ENCODE results near the gene SET. TPM values are rescaled to one million over a fixed set of nuclear protein-coding genes. Genes with fewer than 3 reads are reported as not detected.
"Not testable (repeated sequence)": the region's sequence is repeated elsewhere in the genome, so short reads cannot be mapped to it uniquely, and the experiment has no call there.

Gene SET, protein sequence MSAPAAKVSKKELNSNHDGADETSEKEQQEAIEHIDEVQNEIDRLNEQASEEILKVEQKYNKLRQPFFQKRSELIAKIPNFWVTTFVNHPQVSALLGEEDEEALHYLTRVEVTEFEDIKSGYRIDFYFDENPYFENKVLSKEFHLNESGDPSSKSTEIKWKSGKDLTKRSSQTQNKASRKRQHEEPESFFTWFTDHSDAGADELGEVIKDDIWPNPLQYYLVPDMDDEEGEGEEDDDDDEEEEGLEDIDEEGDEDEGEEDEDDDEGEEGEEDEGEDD
- polyA plus RNA-seq (ENCODE audit: insufficient read length in 4 of 4), result 100 to 1,000 TPM; 556 to 701 (median 612) TPM

DNA sequence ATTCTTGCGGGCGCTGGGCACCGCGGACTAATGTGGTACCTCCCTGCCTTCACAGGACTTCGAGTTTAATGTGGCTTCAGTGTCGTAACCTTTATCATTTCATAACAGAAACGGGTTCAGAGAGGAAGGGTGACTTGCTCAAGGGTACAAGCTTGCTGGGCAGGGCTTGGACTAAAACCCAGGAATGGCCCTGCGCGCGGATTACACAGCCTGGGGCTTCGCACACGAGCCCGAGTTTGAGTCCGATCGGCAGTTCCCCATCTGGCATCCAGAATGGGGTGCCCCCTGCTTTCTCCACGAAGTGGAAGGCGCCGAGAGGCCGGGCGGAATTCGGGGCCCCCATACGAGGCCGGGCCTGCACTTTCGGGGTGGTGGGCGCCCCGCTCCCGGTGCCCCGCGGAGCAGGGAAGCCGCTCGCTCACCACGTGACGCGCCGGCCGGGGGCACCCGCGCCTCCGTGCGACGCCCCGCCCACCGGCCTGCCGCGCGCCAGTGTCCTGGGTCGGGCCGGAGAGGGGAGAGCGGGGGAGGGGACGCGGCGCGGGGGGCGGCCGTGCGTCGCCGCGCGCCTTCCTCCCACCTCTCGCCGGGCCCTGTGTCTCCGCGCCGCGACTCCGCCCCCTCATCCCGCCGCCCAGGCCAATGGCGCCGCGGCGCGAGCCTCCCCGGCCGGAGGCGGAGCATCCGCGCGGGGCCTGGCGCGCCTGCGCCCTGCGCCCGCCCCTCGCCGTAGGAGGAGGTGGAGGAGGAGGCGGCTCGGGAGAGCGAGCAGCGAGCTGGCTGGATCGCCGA lies at the start of gene SET:
Gene SET (plus strand): TSS at position 722 of the 792 bp plus-strand sequence. CDS start 361 bp downstream, outside the sequence.
- DNase-seq (ENCODE audit: low read depth in 4 of 4, low spot score in 2 of 4), result peak in 3 of 4 donors; percentile 86 to 94 (median 87)

DNA sequence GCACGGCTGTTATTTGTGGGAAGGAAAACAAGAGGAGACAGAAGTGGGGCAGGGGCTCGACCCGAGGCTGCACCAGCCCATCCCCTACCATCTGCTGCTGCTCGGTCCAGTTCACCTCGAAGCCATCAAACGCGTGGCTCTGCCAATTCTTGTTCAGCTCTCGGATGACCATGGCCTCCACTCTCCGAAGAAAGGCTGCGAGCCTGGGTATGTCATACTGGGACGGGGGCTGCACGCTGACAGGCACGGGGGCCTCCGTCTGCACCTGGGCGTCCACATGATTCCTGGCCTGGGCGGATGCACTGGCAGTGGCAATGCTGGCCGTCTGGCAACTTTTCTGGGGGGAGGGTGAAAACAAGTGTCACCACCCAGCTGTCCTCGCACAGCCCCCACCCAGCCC lies 48.4 kb upstream of the SET start:
- DNase-seq (ENCODE audit: low read depth in 4 of 4, low spot score in 2 of 4), result no peak

DNA sequence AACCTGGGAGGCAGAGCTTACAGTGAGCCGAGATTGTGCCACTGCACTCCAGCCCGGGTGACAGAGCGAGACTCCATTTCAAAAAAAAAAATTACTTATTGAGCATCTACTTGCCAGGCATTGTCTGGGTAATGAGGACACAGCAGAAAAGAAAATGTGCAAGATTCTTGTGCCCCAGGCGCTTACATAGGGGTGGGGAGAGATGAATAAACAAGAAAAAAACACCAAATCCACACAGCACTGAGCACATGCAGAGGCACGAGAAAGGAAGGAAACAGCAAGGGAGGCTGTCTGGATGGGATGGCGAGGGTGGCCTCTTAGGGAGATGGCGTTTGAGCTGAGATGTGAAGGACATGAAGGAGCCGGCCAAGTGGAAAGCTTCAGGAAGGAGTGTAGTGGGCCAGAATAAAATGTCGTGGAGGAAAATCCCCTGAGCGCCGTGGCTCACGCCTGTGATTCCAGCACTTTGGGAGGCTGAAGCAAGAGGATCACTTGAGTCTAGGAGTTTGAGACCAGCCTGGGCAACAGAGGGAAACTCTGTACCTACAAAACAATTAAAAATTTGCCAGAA lies 46.3 kb upstream of the SET start:
- no peak for DNase-seq (ENCODE audit: low read depth in 4 of 4, low spot score in 2 of 4)

DNA sequence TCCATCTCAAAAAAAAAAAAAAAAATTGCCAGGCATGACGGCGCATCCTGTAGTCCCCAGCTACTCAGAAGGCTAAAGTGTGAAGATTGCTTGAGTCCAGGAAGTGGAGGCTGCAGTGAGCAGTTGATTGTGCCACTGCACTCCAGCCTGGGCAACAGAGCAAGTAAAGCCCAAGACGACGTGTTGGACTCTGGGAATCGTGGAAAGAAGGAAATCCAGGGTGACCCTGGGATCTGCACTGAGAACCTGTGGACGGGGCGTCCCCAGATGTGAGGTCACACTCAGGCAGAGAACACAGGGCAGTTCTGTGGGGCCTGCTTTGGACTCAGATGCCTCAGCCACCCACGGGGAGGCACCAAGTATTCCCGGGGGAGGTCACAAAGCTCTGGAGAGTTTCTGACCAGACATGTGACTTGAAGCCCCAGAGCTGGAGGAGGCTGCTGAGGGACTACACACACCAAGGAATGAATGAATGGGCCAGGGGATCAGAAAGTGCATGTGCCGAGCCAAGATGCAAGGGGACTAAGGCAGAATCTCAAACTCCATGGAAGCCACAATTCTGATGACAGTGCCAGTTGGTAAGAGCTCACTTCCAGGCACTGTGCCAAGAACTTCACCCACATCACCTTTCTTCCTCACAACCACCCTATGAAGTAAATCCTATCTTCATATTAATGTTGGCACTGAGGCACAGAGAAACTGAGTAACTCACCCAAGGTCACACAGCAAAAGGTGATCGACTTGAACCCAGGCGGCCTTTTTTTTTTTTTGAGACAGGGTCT lies 45.3 kb upstream of the SET start:
- no peak for DNase-seq (ENCODE audit: low read depth in 4 of 4, low spot score in 2 of 4)

DNA sequence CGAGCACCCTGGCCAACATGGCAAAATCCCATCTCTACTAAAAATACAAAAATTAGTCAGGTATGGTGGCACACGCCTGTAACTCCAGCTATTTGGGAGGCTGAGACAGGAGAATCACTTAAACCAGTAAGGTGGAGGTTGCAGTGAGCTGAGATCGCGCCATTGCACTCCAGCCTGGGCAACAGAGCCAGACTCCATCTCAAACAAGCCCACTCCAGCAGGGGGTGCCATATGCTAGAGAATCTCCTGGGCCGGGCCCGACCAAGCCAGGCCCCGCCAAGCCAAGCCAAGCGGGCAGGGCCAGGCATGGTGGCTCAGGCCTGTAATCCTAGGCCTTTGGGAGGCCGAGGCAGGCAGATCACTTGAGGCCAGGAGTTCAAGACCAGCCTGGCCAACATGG lies 40.8 kb upstream of the SET start:
- not testable (repeated sequence) for DNase-seq (ENCODE audit: low read depth in 4 of 4, low spot score in 2 of 4)

DNA sequence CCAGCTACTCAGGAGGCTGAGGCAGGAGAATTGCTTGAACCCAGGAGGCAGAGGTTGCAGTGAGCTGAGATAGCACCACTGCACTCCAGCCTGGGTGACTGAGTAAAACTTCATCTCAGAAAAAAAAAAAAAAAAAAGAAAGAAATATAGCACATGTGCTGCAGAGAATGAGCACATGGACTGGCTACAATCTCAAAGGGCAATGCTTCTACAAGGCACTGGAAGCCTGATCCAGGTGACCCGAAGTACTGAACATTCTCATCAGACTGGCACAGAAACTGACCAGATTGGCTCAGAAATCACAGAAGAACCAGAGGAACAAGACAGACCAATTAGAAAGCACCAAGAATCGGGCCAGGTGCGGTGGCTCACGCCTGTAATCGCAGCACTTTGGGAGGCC lies 37.2 kb upstream of the SET start:
- no peak for DNase-seq (ENCODE audit: low read depth in 4 of 4, low spot score in 2 of 4)

DNA sequence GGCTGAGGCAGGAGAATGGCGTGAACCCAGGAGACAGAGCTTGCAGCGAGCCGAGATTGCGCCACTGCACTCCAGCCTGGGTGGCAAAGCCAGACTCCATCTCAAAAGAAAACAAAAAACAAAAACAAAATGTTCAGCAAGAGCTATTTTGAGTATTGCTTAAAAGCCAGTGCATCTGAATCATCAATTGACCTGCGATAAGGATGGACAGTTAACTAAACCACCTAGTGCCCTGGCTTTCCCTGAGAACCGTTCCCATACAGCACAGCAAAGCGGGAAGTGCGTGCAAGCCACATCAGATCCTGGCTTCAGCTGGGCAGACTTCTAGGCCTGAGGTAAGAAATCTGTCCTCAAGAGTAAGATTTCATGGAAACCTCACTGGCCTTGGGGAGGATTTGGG lies 35.1 kb upstream of the SET start:
- DNase-seq (ENCODE audit: low read depth in 4 of 4, low spot score in 2 of 4), result no peak

DNA sequence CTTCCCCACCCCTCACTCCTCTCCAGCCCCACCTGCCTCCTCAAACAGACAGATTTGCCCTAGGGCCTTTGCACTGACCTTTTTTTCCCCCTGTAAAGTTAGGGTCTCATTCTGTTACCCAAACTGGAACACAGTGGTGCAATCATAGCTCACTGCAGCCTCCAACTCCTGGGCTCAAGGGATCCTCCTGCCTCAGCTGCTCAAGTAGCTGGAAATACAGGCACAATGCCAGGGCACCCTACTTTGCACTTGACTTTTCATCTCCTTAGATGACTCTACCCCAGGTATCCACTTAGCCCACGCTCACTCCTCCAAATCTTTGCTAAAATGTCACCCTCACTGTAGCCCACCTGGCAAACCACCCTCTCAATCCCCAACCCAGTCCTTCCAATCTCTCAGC lies 34.5 kb upstream of the SET start:
- no peak for DNase-seq (ENCODE audit: low read depth in 4 of 4, low spot score in 2 of 4)

DNA sequence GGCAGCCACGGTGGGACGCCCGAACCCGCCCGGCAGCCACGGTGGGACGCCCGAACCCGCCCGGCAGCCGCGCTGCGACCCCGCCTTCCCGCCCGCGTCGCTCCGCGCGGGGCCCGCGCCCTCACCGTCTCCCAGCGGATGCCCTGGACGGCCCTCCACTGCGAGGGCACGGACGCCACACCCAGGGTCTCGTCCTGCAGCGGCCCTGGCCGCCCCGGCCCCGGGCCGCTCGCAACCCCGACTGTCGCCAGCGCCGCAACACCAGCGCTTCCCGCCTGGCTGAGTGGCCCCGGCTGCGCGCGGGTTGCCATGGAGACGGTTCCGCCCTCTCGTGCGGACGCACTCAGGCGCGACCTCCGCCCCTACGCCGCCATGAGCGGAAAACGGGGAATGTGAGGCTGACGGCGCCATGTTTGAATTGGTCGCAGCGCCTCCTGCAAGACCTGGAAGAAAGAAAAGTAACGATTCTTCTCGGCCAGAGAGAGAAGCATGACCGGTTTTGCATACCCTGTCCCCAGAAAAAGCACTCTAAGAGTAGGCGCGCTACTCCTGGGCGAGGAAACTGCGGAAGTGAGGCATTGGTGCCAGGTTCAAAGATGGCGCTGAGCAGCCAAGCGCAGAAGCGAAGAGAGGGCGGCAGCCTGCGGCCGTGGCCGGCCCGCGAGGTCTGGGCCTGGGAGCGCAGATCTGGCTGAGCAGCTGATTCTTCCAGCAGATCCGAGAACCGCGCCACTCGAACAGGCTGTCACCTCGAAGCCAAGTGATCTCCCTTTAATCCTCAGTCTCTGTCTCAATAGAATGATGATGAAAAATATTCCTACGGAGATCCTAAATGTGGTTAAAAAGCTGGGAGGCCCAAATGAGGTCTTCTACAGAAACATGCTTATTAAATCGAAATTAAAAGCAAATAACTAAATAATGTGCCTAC lies 32.3 kb upstream of the SET start, which contains the start of gene DYNC2I2:
Gene DYNC2I2 (minus strand): TSS at position 432 of the 928 bp plus-strand sequence. CDS start 121 bp downstream, at position 311.
- DNase-seq (ENCODE audit: low read depth in 4 of 4, low spot score in 2 of 4), result peak; percentile 88 to 97 (median 90)

DNA sequence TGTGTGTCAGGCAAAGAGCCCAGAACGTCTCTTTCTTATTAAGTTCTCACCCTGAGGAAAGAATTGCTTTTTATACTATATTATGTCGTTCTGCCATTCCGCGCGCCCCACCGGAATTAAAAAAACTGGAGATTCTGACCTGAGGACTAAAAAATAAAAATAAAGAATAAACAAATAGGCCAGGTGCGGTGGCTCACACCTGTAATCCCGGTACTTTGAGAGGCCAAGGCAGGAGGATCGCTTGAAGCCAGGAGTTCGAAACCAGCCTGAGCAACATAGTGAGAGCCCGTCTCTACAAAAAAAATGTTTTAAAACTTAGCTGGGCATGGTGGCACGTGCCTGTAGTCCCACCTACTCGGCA lies 31.7 kb upstream of the SET start:
- DNase-seq (ENCODE audit: low read depth in 4 of 4, low spot score in 2 of 4), result no peak

DNA sequence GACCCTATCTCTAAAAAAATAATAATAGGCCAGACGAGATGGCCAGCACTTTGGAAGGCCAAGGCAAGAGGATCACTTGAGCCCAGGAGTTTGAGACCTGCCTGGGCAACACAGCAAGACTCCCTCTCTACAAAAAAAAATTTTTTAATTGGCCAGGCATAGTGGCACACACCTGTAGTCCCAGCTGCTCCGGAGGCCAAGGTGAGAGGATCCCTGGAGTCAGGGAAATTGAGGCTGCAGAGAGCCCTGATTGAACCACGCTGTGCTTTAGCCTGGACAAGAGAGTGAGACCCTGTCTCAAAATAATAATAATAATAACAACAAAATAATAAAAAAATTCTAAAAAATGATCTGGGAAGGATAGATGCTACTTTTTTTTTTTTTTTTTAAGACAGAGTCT lies 31.2 kb upstream of the SET start:
- DNase-seq (ENCODE audit: low read depth in 4 of 4, low spot score in 2 of 4), result no peak

DNA sequence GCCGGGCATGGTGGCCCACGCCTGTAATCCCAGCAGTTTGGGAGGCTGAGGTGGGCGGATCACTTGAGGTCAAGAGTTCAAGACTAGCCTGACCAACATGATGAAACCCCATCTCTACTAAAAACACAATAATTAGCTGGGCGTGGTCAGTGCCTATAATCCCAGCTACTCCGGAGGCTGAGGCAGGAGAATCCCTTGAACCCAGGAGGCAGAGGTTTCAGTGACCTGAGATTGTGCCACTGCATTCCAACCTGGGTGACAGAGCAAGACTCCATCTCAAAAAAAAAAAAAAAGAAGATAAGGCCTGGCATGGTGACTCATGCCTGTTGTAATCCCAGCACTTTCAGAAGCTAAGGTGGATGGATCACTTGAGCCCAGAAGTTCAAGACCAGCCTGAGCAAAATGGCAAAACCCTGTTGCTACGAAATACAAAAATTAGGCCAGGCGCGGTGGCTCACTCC lies 22.5 kb upstream of the SET start:
- DNase-seq (ENCODE audit: low read depth in 4 of 4, low spot score in 2 of 4), result not testable (repeated sequence)

DNA sequence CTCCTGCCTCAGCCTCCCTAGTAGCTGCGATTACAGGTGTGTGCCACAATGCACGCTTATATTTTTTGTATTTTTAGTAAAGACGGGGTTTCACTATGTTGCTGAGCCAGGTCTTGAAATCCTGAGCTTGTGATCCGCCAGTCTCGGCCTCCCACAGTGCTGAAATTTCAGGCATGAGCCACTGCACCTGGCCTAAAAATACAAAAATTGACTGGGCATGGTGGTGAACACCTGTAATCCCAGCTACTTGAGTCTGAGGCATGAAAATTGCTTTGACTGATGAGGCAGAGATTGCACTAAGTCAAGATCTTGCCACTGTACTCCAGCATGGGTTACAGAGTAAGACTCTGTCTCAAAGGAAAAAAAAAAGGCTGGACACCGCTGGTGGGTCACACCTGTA lies 19.2 kb upstream of the SET start:
- DNase-seq (ENCODE audit: low read depth in 4 of 4, low spot score in 2 of 4), result no peak

DNA sequence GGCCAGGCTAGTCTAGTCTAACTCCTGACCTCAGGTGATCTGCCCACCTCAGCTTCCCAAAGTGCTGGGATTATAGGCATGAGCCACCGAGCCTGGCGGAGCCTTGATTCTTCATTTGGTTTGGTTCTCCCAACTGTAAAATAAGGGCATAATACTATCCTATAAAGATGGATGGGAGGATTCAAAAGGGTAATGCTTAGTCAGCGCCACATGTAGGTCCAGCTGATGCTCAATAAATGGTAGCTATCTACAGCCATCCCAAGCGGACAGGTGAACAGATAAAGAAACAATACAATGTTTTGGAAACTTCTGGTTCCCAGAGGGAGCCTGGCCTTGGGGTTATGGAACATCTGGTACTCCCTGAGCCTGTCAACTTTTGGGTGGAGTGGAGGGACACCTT lies 13.6 kb upstream of the SET start:
- DNase-seq (ENCODE audit: low read depth in 4 of 4, low spot score in 2 of 4), result no peak

DNA sequence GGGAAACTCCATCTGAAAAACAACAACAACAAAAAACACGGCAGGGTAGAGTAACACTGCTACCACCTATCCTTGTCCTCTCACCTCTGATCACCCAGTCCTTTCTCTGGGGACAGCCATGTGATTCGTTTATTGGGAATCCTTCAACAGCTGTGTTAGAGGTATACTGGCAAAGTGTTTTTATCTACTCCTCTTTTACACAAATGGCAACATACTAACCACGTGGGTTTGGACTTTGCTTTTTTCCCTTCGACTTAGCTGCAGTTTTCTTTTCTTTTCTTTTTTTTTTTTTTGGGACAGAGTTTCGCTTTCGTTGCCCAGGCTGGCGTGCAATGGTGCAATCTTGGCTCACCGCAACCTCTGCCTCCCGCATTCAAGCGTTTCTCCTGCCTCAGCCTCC lies 11.2 kb upstream of the SET start:
- no peak for DNase-seq (ENCODE audit: low read depth in 4 of 4, low spot score in 2 of 4)

DNA sequence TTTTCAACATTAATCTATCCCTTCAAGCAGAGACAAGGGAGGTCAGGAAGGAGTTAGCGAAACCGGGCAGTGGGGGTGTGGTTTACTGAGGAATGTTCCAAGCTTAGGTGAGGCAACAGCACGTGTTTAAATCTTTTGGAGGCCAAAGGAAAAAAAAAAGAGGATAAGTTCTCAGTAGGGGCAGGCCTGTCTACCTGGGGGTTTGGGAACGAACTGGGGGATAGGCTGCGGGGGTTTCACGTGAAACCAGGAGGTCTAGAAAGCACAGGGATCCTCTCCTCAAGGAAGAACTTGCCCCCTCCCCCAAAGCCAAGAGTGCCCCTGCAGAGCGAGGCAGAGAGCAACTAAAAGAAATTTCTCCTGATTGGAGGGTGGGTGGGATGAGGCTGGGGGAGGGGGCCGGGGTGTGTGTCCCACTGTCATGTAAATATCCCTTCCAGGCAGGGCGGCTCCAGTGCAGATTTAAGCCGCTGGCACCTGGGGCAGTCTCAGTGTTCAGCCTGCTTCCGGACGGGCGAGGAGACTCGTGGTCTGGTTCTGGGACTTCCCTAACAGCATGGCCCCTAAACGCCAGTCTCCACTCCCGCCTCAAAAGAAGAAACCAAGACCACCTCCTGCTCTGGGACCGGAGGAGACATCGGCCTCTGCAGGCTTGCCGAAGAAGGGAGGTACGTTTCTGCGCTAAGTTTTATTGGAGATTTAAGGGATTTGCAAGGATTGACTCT lies 5.5 kb upstream of the SET start:
- peak in 1 of 4 donors; percentile 16 for DNase-seq (ENCODE audit: low read depth in 4 of 4, low spot score in 2 of 4)

DNA sequence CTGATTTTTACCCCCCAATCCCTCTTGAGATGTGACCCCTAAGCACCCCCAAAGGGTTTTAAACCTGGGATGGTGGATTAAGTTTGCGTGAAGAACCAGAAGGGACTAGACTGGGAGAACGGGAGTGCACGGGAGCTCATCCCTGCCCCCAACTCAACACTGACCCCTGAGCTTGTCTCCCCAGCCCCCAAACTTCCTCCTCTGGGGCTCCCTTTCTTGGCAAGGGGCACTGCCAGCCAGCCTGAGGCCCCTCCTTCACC lies 5.0 kb upstream of the SET start:
- DNase-seq (ENCODE audit: low read depth in 4 of 4, low spot score in 2 of 4), result peak in 1 of 4 donors; percentile 32

DNA sequence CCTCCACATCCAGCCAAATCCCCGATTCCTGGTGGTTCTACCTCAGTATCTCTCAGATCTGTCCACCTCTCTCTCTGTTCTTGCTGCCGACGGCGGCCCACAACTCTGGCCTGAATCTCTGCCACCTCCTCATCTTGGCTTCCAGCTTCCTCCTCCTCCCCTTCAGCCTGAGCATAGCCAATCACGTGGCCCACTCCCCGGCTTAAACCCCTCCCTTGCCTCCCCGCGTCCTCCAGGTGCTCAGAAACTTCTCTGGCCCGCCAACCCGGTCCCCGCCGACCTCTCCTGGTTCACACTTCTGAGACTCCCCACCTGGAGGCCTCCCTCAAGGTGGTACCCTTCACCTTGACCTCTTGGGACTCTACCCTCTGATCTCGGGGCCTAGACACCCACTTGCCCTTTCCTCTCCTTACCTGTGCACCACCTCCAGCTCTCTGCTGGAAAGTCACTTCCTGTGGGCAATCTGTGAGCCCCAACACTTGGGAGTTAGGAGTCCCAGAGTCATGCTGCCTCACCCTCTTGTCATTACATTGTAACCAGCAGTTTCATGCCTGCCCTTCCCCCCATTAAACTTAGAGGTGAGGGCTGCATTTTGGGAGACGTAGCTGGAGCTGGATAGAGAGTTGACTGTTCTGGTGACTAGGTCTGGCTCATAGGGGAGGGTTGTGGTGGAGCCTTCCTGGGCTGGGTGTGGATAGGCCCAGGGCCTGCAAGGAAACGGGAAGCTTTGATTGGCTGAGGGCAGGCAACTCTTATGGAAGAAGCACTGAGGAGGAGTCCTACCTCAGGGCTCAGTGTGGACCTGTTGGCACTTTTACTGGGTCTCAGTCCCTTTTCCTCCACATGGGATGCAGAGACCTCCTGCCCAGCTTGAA lies 4.5 kb upstream of the SET start:
- peak in 2 of 4 donors; percentile 53 to 64 for DNase-seq (ENCODE audit: low read depth in 4 of 4, low spot score in 2 of 4)
